ENCODE data around the gene BBS9.

DNA sequence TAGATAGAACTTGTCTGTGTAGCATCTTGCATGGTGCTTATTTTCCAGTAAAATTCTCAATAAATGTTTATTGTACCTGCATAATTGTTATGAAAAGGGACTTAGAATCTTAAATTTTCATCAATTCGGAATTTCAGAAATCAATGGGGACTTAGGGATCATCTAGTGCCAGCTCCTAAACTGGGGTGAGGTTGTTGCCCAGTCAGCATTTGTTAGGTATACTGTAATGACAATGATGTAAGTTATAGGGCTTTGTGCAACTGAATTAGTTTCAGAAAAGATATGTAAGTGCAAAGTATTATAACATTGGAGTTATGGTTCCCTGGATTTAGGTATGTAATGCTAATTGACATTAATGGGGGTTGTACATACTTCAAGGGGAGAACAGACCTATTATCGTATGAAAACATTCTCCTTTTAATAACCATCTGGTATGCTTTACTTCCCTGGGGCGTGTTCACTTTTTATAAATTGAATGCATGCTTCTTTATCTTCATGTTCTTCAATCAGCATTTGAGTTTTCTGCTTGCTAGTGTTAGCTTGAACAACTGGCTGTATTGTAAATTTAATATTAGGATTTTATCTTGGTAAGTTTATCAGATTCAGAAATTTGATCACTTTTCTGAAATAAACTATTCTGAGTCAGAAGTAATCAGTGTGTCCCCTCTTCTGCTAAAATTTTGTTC lies 270.3 kb downstream of the BBS9 start:
- TF ChIP-seq, protein P1, sequence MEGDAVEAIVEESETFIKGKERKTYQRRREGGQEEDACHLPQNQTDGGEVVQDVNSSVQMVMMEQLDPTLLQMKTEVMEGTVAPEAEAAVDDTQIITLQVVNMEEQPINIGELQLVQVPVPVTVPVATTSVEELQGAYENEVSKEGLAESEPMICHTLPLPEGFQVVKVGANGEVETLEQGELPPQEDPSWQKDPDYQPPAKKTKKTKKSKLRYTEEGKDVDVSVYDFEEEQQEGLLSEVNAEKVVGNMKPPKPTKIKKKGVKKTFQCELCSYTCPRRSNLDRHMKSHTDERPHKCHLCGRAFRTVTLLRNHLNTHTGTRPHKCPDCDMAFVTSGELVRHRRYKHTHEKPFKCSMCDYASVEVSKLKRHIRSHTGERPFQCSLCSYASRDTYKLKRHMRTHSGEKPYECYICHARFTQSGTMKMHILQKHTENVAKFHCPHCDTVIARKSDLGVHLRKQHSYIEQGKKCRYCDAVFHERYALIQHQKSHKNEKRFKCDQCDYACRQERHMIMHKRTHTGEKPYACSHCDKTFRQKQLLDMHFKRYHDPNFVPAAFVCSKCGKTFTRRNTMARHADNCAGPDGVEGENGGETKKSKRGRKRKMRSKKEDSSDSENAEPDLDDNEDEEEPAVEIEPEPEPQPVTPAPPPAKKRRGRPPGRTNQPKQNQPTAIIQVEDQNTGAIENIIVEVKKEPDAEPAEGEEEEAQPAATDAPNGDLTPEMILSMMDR (IDR thresholded peaks at IDR 0.05): no peak
- no peak for TF ChIP-seq POLR2A (IDR thresholded peaks at IDR 0.05)
